Breast epithelium (tissue), 4 donors: ENCODE measurements around the gene FTH1. TPM values are rescaled to one million over a fixed set of nuclear protein-coding genes. Genes with fewer than 3 reads are reported as not detected.

Experiments used
- DNase-seq, 2 donors: peaks; one replicate each; pipeline ENCODE4 v3.0.0-alpha.2; 2019; ENCODE audit warnings: low spot score in 2 of 2
- H3K27ac ChIP-seq, 2 donors: fragments of 200-600 bp; sonication (generic) in 1 of 2; one replicate each; pipeline ENCODE4 v1.5.1; 2016 to 2019; ENCODE audit warnings: mild to moderate bottlenecking in 1 of 2
- H3K27me3 ChIP-seq, 2 donors: fragments of 200-600 bp; sonication (generic) in 1 of 2; one replicate each; pipeline versions ENCODE4 v1.5.1 to v1.6.0; 2017 to 2019; ENCODE audit warnings: control low read depth in 1 of 2, mild to moderate bottlenecking in 1 of 2
- H3K36me3 ChIP-seq: fragments of 200-600 bp; one replicate; pipeline ENCODE4 v1.5.1; 2019
- H3K4me1 ChIP-seq, 2 donors: fragments of 200-600 bp; sonication (generic); one replicate each; pipeline ENCODE4 v1.5.1; 2016 to 2019; ENCODE audit warnings: control low read depth in 1 of 2
- H3K4me3 ChIP-seq, 3 donors: fragments of 200-600 bp; sonication (generic); 1 replicate in 2 of 3; 2 replicates in 1 of 3; pipeline ENCODE4 v1.5.1; 2016 to 2019; ENCODE audit warnings: mild to moderate bottlenecking in 3 of 3, moderate library complexity in 2 of 3
- H3K9me3 ChIP-seq, 2 donors: fragments of 200-600 bp; sonication (generic) in 1 of 2; one replicate each; pipeline ENCODE4 v1.5.1; 2016 to 2019; ENCODE audit warnings: control low read depth in 1 of 2
- POLR2A ChIP-seq: fragments of 450-650 bp; IDR thresholded peaks from one replicate; pipeline ENCODE4 v1.6.1; 2016; ENCODE audit warnings: antibody characterized with exemption, mild to moderate bottlenecking, moderate library complexity
- POLR2AphosphoS5 ChIP-seq, 3 donors: sonication (generic); formaldehyde crosslinking; IDR thresholded peaks; one replicate each; pipeline ENCODE4 v1.6.1; 2017; ENCODE audit warnings: antibody characterized with exemption in 3 of 3
- intact Hi-C: fragments of 100-400 bp; cut with DNase I; formaldehyde crosslinking; loops from one replicate; pipeline ENCODE4 v1.15.1; 2023; ENCODE audit warnings: low total_unique reads
- total RNA-seq, 3 donors: library from RNA; depleted of rRNA; stranded (reverse); fragments of >200 nt; gene quantifications; one replicate each; pipeline ENCODE4 v1.1.0, GENCODE V29; 2016
- TF ChIP-seq, protein P1 (sequence below), 3 donors: fragments of 450-650 bp; IDR thresholded peaks; one replicate each; pipeline ENCODE4 v1.5.1; 2016 to 2017; ENCODE audit warnings: antibody characterized with exemption in 3 of 3, mild to moderate bottlenecking in 3 of 3, moderate library complexity in 3 of 3

The FTH1 gene
- total RNA-seq, 3 donors from 2014 or later: 2,151 to 6,439 (median 3,491) TPM

DNA sequence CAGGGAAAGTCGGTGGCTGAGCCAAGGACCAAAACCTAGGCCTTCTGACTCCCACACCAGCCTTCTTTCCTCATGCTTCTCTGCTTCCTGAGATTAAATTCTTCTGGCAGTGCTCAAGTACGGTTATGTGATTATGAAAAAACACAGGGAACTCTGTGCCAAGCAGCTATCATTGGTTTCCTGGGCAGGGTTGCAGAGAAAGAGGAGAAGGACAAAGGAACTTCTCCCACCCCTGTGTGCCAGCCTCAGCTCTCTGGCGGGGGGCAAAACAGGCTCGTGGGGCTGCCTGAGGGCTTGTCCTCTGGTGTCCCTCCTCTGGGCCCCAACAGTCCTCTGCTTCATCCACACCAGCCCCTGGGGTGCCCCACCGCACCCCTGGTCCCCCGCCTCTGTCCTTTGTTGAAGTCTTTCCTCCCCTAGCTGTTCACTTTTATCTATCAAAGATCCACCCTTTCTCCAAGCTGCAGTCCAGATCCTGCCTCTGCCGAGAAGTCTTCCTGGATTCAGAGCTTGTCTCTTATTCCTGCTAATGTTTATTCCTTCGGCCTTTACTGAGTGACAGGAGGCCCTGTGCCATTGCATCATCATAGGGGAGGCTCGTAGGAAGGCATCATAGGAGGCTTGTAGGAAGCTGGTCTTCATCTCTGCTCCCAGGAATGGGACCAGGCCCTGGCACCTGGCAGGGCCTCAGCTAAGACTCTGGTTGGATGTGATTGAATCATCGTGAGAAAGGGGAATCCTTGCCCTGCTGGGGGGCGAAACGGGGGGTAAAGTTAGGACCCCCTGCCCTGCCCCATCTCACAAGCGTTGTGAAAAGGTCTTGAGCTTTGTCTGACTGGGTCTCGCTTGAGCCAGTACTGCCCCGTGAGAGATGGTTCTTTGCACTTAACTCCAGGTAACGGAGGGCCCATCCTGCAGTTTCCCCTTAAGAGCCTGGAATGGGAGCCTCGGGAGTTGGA lies 11.5 kb upstream of the FTH1 start:
- Histone ChIP-seq H3K4me3 (no peak overlapping the region), H3K27ac (peak overlapping the region; percentile 59 to 74), H3K9me3 (no peaks in the 10 kb centered on the region), H3K36me3 (no peaks in the 10 kb centered on the region), H3K27me3 (no peaks in the 10 kb centered on the region), H3K4me1 (peaks cover 0 to 31% of the 10 kb centered on the region in 2 donors)
- TF ChIP-seq POLR2AphosphoS5 (IDR thresholded peaks at IDR 0.05) (no peak), POLR2A (no peak)
- TF ChIP-seq, protein P1, sequence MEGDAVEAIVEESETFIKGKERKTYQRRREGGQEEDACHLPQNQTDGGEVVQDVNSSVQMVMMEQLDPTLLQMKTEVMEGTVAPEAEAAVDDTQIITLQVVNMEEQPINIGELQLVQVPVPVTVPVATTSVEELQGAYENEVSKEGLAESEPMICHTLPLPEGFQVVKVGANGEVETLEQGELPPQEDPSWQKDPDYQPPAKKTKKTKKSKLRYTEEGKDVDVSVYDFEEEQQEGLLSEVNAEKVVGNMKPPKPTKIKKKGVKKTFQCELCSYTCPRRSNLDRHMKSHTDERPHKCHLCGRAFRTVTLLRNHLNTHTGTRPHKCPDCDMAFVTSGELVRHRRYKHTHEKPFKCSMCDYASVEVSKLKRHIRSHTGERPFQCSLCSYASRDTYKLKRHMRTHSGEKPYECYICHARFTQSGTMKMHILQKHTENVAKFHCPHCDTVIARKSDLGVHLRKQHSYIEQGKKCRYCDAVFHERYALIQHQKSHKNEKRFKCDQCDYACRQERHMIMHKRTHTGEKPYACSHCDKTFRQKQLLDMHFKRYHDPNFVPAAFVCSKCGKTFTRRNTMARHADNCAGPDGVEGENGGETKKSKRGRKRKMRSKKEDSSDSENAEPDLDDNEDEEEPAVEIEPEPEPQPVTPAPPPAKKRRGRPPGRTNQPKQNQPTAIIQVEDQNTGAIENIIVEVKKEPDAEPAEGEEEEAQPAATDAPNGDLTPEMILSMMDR (IDR thresholded peaks at IDR 0.05): no peak
- DNase-seq: peak; percentile 33
- intact Hi-C loops: no loop called here

DNA sequence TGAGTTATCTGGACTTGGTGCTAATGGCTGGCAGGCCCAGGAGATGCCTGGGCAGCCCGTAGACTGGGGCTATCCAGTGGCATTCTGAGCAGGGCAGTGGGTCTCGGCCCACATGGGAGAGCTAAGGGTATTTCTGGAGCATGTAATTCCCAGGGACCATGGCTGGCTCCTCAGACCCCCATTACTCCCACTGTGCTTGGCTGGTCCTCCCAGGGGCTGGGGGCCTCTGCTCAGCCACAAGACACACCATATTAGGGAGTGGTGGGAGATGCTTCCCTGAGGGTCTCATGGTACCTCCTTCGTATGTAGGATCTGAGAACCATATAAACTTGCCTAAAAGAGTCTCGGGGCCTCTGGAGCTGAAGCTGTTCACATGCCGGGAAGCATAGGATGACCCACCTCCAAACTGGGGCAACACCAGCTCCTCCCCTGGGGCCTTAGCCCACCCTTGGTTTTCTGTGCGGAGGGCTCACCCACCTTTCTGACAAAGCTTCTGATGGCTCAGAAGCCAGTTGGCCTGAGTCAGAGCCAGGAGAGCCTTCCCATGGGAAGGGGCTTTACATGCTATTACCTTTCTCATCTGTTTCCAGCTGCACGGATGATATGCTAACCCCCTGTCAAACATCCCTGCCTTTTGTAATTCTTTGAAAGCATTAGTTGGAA lies 9.5 kb upstream of the FTH1 start:
- Histone ChIP-seq H3K9me3 (no peaks in the 10 kb centered on the region), H3K4me1 (peaks cover 12 to 43% of the 10 kb centered on the region in 2 donors), H3K36me3 (no peaks in the 10 kb centered on the region), H3K27ac (peak overlapping the region; percentile 93 to 100), H3K27me3 (no peaks in the 10 kb centered on the region), H3K4me3 (no peak overlapping the region)
- TF ChIP-seq, protein P1 (IDR thresholded peaks at IDR 0.05): no peak
- TF ChIP-seq POLR2A: no peak
- TF ChIP-seq POLR2AphosphoS5 (IDR thresholded peaks at IDR 0.05): no peak
- intact Hi-C loops: no loop called here
- peak; percentile 13 to 49 for DNase-seq

DNA sequence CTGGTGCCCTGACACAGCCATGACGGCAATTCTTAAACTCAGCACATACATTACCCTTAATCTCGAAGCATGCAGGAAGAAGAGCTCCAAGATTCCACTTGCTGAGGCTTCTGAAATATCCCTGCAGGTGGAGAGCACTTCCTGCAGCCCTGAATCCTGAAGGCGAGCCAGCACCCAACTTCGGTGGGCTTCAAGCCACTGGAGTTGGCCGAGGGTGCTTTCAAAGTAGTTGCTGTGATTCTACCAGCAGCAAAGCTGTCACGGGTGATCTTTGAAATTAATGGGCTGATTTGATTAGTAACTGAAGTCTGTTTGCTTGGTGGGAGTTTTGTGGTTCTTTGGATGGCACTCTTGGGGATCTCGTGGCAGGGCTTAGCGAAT lies 9.0 kb upstream of the FTH1 start:
- H3K9me3 ChIP-seq: no peaks in the 10 kb centered on the region
- intact Hi-C loops: no loop called here
- DNase-seq: peak; percentile 11 to 24
- H3K36me3 ChIP-seq: no peaks in the 10 kb centered on the region
- H3K27me3 ChIP-seq: no peaks in the 10 kb centered on the region
- H3K27ac ChIP-seq: peak overlapping the region; percentile 93 to 100
- peaks cover 14 to 43% of the 10 kb centered on the region in 2 donors for H3K4me1 ChIP-seq
- H3K4me3 ChIP-seq: peak overlapping the region in 1 of 3 donors; percentile 18
- no peak for TF ChIP-seq POLR2A
- TF ChIP-seq POLR2AphosphoS5 (IDR thresholded peaks at IDR 0.05): no peak
- TF ChIP-seq, protein P1 (IDR thresholded peaks at IDR 0.05): no peak

DNA sequence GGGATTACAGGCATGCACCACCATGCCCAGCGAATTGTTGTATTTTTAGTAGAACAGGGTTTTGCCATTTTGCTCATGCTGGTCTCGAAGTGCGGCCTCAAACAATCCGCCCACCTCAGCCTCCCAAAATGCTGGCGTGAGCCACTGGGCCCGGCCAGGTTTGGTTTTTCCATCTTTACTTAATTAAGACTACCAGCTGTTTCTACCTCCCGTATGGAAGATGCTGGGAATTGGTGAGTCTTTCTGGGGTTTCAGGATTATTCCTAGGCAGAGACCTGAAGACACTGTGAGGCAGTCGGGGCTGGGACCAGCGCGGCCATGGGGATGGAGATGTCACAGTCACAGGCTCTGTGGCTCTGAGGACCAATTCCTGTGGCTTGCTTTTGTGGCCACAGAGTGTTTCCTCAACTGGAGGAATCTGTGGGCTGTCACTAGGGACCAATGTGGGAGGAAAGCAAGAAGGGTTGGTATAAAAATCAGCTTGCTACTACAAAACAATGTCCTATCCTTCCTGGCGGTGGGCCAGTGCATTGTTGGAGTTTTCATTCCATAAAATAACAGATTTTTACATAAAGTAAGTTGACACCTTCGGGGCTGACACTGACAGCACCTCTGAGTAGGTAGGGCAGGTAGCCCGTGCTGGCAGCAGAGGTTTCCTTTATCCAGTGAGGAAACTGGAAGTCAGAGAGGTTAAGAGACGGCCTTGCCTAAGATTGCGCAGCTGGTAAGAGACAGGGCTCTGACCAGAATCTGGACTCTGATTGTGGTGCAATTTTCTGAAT lies 8.4 kb upstream of the FTH1 start:
- peak overlapping the region in 1 of 3 donors; percentile 18 for H3K4me3 ChIP-seq
- no peaks in the 10 kb centered on the region for H3K27me3 ChIP-seq
- H3K27ac ChIP-seq: peak overlapping the region; percentile 93 to 100
- no peaks in the 10 kb centered on the region for H3K9me3 ChIP-seq
- DNase-seq: peak; percentile 50 to 53
- TF ChIP-seq POLR2A: no peak
- TF ChIP-seq, protein P1 (IDR thresholded peaks at IDR 0.05): peak in 1 of 3 donors; percentile 5
- H3K4me1 ChIP-seq: peaks cover 18 to 46% of the 10 kb centered on the region in 2 donors
- intact Hi-C loops: no loop called here
- no peaks in the 10 kb centered on the region for H3K36me3 ChIP-seq
